22Rv1 (cell line): ENCODE measurements around the gene DNER.
"Not testable (repeated sequence)": the region's sequence is repeated elsewhere in the genome, so short reads cannot be mapped to it uniquely, and the experiment has no call there.

Experiments used
- H3K27ac ChIP-seq: fragments of 450-650 bp; 2 replicates; pipeline ENCODE4 v1.5.1; 2017
- ZFX ChIP-seq: fragments of 450-650 bp; IDR thresholded peaks from 2 replicates; pipeline ENCODE4 v1.6.1; 2017; ENCODE audit warnings: antibody characterized with exemption, borderline replicate concordance
- TF ChIP-seq, protein P1 (sequence below): fragments of 450-650 bp; IDR thresholded peaks from 2 replicates; pipeline ENCODE4 v1.5.1; 2017; ENCODE audit warnings: mild to moderate bottlenecking

Gene DNER

GRCh38 chr2:229375251-229375650, 339.1 kb downstream of the DNER start:
- H3K27ac ChIP-seq, result no peak overlapping the region
- no peak for TF ChIP-seq ZFX
- TF ChIP-seq, protein P1, sequence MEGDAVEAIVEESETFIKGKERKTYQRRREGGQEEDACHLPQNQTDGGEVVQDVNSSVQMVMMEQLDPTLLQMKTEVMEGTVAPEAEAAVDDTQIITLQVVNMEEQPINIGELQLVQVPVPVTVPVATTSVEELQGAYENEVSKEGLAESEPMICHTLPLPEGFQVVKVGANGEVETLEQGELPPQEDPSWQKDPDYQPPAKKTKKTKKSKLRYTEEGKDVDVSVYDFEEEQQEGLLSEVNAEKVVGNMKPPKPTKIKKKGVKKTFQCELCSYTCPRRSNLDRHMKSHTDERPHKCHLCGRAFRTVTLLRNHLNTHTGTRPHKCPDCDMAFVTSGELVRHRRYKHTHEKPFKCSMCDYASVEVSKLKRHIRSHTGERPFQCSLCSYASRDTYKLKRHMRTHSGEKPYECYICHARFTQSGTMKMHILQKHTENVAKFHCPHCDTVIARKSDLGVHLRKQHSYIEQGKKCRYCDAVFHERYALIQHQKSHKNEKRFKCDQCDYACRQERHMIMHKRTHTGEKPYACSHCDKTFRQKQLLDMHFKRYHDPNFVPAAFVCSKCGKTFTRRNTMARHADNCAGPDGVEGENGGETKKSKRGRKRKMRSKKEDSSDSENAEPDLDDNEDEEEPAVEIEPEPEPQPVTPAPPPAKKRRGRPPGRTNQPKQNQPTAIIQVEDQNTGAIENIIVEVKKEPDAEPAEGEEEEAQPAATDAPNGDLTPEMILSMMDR, result no peak

DNA sequence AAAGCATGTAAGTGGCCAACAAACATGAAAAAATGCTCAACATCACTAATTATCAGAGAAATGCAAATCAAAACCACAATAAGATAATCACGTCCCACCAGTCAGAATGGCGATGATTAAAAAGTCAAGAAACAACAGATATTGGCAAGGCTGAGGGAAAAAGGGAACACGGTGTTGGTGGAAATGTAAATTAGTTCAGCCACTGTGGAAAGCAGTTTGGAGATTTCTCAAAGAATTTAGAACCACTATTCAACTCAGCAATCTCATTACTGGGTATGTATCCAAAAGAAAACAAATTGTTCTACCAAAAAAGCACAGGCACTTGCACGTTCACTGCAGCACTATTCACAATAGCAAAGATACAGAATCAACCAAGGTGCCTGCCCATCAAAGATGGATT, 341.0 kb downstream of the DNER start:
- not testable (repeated sequence) for H3K27ac ChIP-seq

DNA sequence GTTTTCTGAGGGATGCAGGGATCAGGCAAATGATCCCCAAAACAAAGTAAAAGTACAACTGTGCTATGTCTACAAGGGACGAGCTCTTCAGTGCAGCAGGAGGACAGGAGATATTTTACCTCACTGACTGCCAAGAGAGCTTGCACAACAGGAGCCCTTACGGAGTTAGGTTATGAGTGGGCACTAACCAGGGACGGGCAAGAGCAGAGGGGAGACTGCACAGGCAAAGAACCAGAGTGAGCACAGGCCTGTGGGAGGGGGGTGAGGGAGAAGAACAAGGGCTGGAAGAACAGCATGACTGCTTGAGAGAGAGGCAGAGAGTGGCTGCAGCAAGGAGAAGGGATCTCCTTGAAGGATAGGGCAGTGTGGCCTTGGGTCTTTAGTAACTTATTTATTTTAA, 342.1 kb downstream of the DNER start:
- TF ChIP-seq ZFX, result no peak
- TF ChIP-seq, protein P1, result no peak
- no peak overlapping the region for H3K27ac ChIP-seq

GRCh38 chr2:229371086-229371485, 343.3 kb downstream of the DNER start:
- H3K27ac ChIP-seq, result no peak overlapping the region
- TF ChIP-seq ZFX, result no peak

DNA sequence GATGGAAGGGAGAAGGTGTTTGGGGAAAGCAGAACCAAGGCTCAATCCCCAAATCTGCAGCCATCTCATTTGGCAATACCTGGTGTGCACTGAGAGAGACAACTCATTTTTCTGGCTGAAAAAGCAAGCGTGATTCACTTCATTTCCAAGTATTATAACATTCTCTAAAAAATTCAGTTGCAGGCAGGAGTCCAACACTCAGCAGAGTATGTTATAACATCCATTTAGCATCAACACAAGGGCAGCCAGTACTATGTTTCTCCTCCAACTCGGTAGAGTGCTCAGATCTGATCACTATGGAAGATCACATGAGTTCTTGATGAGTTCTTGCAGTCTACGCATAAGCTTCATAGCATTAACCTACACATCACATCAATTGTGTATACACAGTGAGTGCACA, 343.8 kb downstream of the DNER start:
- no peak overlapping the region for H3K27ac ChIP-seq
- TF ChIP-seq ZFX, result no peak
- TF ChIP-seq, protein P1, result no peak

DNA sequence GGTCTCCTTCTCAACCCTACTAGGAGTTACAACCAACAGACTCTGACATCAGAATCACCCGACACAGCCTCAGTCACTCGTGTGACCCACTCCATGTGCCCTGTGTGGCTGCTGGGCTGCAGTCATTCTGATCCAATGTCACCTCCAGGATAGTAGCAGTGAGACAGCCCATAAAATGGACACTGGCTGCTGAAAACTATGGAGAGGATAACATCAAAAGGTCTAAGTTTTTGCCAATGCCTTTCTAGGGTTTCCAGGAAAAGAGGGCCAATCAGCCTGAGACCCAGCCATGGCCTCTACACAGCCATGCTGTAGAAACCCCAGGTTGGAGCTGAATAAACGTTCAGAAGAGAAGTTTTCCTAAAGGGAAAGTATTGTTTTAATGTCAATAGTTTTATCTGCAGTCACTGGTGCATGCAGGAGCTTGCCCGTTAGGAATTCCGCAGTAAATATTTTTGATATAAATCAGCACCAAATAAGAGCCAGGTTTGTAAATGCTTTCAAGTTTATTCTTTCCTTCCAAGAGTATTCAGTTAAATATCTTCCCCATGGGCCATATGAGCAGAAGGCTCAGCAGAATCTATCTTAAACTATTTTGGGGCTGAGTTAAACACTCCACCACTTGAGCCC, 351.1 kb downstream of the DNER start:
- H3K27ac ChIP-seq, result no peak overlapping the region
- TF ChIP-seq, protein P1, result no peak
- no peak for TF ChIP-seq ZFX

DNA sequence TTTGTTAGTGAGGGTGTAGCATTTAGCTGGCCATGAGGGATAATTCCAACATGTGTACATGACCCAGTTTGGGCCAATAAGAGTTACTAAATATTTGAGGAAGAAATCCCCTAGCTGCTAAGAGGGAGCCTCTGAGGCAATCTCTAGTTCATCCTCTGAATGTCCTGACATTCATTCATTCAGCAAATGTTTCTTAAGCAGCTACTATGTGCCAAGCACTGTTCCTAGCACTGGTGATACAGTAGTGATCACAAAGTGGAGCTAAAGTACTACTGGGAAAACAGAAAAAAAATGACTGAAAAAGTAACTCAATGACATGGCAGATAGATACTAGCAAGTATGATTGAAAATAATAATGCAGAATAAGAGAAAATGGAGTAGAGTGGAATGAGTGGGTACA, 363.5 kb downstream of the DNER start:
- no peak overlapping the region for H3K27ac ChIP-seq
- TF ChIP-seq, protein P1, result no peak
- TF ChIP-seq ZFX, result no peak

DNA sequence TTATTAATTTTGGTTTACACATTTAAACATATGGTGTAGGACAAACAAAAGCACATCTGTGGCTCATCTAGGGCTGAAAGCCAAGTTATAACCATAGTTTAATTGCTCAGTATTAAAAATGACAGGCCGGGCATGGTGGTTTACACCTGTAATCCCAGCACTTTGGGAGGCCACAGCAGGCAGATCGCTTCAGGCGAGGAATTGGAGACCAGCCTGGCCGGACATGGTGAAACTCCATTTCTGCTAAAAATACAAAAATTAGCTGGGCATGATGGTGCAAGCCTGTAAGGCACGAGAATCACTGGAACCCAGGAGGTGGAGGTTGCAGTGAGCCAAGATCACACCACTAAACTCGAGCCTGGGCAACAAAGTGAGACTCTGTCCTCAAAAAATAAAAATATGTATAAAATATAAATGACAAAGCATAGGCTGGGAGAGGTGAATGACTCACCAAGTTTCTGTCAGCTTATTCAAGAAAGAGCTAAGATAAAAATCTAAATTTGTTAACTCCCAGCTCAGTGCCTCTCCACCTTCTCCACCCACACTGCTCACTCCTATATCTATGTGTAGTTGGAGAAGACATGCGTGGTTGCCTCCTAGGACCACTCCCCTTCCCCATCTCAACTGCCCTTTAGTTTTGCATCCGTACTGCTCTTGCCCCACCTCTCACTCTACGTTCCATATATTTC, 364.1 kb downstream of the DNER start:
- TF ChIP-seq, protein P1, result no peak
- TF ChIP-seq ZFX, result no peak
- H3K27ac ChIP-seq, result no peak overlapping the region
